ENCODE results near the gene DBH. TPM values are rescaled to one million over a fixed set of nuclear protein-coding genes. Genes with fewer than 3 reads are reported as not detected.

Gene DBH
- total and polyA plus RNA-seq, 2 donors from 2014 or later, result 0.39 TPM; not detected in 1

GRCh38 chr9:133661846-133662540 is 25.8 kb downstream of the DBH start:
- Histone ChIP-seq H3K9me3 (ENCODE audit: control insufficient read depth in 2 of 3, insufficient read depth in 1 of 3, low read length in 3 of 3) (no peaks in the 10 kb centered on the region), H3K27ac (ENCODE audit: low read depth in 2 of 2, low read length in 2 of 2) (no peak overlapping the region), H3K4me3 (ENCODE audit: low read length in 3 of 3) (no peak overlapping the region), H3K36me3 (ENCODE audit: control insufficient read depth in 2 of 3, insufficient read depth in 3 of 3, low read length in 3 of 3) (no peaks in the 10 kb centered on the region), H3K27me3 (ENCODE audit: control insufficient read depth, insufficient read depth, low read length) (no peaks in the 10 kb centered on the region), H3K4me1 (ENCODE audit: control insufficient read depth in 2 of 3, insufficient read depth in 2 of 3, low read depth in 1 of 3, low read length in 3 of 3) (peaks cover 0 to 10% (median 0%) of the 10 kb centered on the region in 3 donors), H3K9ac (ENCODE audit: low read length in 3 of 3) (no peak overlapping the region)
- no peak for TF ChIP-seq CTCF (IDR thresholded peaks at IDR 0.05; ENCODE audit: borderline replicate concordance, extremely low read depth, insufficient read depth)
- no peak for DNase-seq
- intact Hi-C loops (cut with DNase I), result no loop called here
- no peak for FAIRE-seq

GRCh38 chr9:133664173-133665050 is 28.2 kb downstream of the DBH start:
- FAIRE-seq (no peak), DNase-seq (peak in 3 of 5 donors; percentile 28 to 52 (median 39))
- no peak overlapping the region for H3K27ac ChIP-seq (ENCODE audit: low read depth in 2 of 2, low read length in 2 of 2)
- H3K9me3 ChIP-seq (ENCODE audit: control insufficient read depth in 2 of 3, insufficient read depth in 1 of 3, low read length in 3 of 3), result no peaks in the 10 kb centered on the region
- no peak overlapping the region for H3K4me3 ChIP-seq (ENCODE audit: low read length in 3 of 3)
- H3K9ac ChIP-seq (ENCODE audit: low read length in 3 of 3), result no peak overlapping the region
- intact Hi-C loops (cut with DNase I), result no loop called here
- H3K4me1 ChIP-seq (ENCODE audit: control insufficient read depth in 2 of 3, insufficient read depth in 2 of 3, low read depth in 1 of 3, low read length in 3 of 3), result peaks cover 0 to 2% (median 0%) of the 10 kb centered on the region in 3 donors
- H3K27me3 ChIP-seq (ENCODE audit: control insufficient read depth, insufficient read depth, low read length), result no peaks in the 10 kb centered on the region
- TF ChIP-seq CTCF (IDR thresholded peaks at IDR 0.05; ENCODE audit: borderline replicate concordance, extremely low read depth, insufficient read depth), result no peak
- H3K36me3 ChIP-seq (ENCODE audit: control insufficient read depth in 2 of 3, insufficient read depth in 3 of 3, low read length in 3 of 3), result no peaks in the 10 kb centered on the region

GRCh38 chr9:133665096-133665495 is 28.9 kb downstream of the DBH start:
- Histone ChIP-seq H3K27ac (ENCODE audit: low read depth in 2 of 2, low read length in 2 of 2) (no peak overlapping the region), H3K9me3 (ENCODE audit: control insufficient read depth in 2 of 3, insufficient read depth in 1 of 3, low read length in 3 of 3) (no peaks in the 10 kb centered on the region), H3K36me3 (ENCODE audit: control insufficient read depth in 2 of 3, insufficient read depth in 3 of 3, low read length in 3 of 3) (no peaks in the 10 kb centered on the region), H3K9ac (ENCODE audit: low read length in 3 of 3) (no peak overlapping the region), H3K4me1 (ENCODE audit: control insufficient read depth in 2 of 3, insufficient read depth in 2 of 3, low read depth in 1 of 3, low read length in 3 of 3) (no peaks in the 10 kb centered on the region), H3K4me3 (ENCODE audit: low read length in 3 of 3) (no peak overlapping the region), H3K27me3 (ENCODE audit: control insufficient read depth, insufficient read depth, low read length) (no peaks in the 10 kb centered on the region)
- FAIRE-seq (no peak), DNase-seq (no peak)
- intact Hi-C loops (cut with DNase I), result no loop called here
- TF ChIP-seq CTCF (IDR thresholded peaks at IDR 0.05; ENCODE audit: borderline replicate concordance, extremely low read depth, insufficient read depth), result no peak

All from kidney (tissue), 14 donors.